Aorta (tissue), 5 donors: ENCODE measurements around the gene MAPT. TPM values are rescaled to one million over a fixed set of nuclear protein-coding genes. Genes with fewer than 3 reads are reported as not detected.

Experiments
- ATAC-seq: fragments of 200-7000 bp; cut with Tn5 transposase; one replicate; pipeline ENCODE4 v1.9.1; 2022; ENCODE audit warnings: moderate library complexity; ENCODE audit not compliant: low FRiP score
- DNase-seq, 2 donors: peaks; one replicate each; pipeline ENCODE4 v3.0.0-alpha.2; 2020
- H3K27ac ChIP-seq, 2 donors: one replicate each; pipeline ENCODE4 v1.5.1; 2013; ENCODE audit warnings: low read length in 2 of 2, mild to moderate bottlenecking in 2 of 2, moderate library complexity in 2 of 2, control low read depth in 1 of 2, inconsistent platforms in 1 of 2, low read depth in 1 of 2
- H3K27me3 ChIP-seq, 2 donors: one replicate each; pipeline ENCODE4 v1.6.1; 2013; ENCODE audit warnings: control low read depth in 1 of 2, low read length in 1 of 2, mild to moderate bottlenecking in 1 of 2, moderate library complexity in 1 of 2; ENCODE audit not compliant: insufficient read depth in 2 of 2, control insufficient read depth in 1 of 2
- H3K36me3 ChIP-seq, 2 donors: one replicate each; pipeline ENCODE4 v1.6.1; 2013; ENCODE audit warnings: control low read depth in 1 of 2, low read length in 1 of 2, mild to moderate bottlenecking in 1 of 2; ENCODE audit not compliant: insufficient read depth in 2 of 2, control insufficient read depth in 1 of 2
- H3K4me1 ChIP-seq, 2 donors: one replicate each; pipeline ENCODE4 v1.6.1; 2013; ENCODE audit warnings: low read length in 2 of 2, control low read depth in 1 of 2, mild to moderate bottlenecking in 1 of 2, moderate library complexity in 1 of 2; ENCODE audit not compliant: insufficient read depth in 2 of 2, control insufficient read depth in 1 of 2
- H3K4me3 ChIP-seq, 2 donors: one replicate each; pipeline ENCODE4 v1.5.1; 2013; ENCODE audit warnings: low read length in 2 of 2, control low read depth in 1 of 2, mild to moderate bottlenecking in 1 of 2
- H3K9me3 ChIP-seq: one replicate; pipeline ENCODE4 v1.6.1; 2013; ENCODE audit warnings: mild to moderate bottlenecking, low read length; ENCODE audit not compliant: control insufficient read depth
- WGBS, 2 donors: extraction: QIAGEN DNeasy Blood & Tissue Kit; methylation state at CpG; one replicate each; pipeline ENCODE4 v1.1.7; 2013; 5-methylcytosine and 5-hydroxymethylcytosine counted together
- intact Hi-C, 2 donors: fragments of 100-400 bp; cut with DNase I; formaldehyde crosslinking; loops; one replicate each; pipeline versions ENCODE4 v1.14.2 to v1.15.0; 2022
- polyA plus RNA-seq, 2 donors: library from polyadenylated mRNA; stranded (reverse); fragments of 200-250 nt; gene quantifications; one replicate each; pipeline ENCODE4 v1.2.3, GENCODE V29; 2013
- total RNA-seq, 2 donors: library from RNA; stranded (reverse); fragmentation: NEBNext Ultra II Directional; extraction: Animal tissue kit (Norgen Biotek cat#: 25700); gene quantifications; one replicate each; pipeline ENCODE4 v1.2.1, GENCODE V29; 2021
- donor health status: healthy with polysubstance abuse.
- donor health status: Bipolar disorder and iron deficiency.
- donor health status: DM: no; HTN: no; CAD: no.
- donor health status: DM: no; HTN: no; CAD: no.
- donor health status: DM: yes; HTN: yes; CAD: no.

The MAPT gene
- total and polyA plus RNA-seq, 4 donors: 0.13 to 3.9 (median 0.90) TPM

DNA sequence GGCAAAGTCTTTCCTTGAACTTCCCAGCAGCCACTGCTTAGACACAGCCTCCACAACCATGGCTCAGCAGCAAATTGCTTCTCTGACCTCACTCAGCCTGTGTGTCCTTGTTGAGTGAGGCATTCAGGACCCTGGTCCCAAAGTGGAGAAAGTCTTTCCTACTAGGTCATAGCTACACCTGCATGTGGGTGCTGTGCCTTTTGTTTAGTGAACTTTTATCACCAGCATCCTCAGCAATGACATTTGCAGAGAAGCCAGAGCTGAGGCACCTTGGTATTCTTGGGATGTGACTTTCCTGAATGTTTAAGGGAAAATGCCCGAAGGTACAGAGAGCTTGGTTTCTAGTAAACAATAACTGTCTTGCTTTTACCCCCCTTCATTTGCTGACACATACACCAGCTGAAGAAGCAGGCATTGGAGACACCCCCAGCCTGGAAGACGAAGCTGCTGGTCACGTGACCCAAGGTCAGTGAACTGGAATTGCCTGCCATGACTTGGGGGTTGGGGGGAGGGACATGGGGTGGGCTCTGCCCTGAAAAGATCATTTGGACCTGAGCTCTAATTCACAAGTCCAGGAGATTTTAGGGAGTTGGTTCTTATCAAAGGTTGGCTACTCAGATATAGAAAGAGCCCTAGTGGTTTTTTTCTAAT lies 83.7 kb downstream of the MAPT start:
- H3K27ac ChIP-seq: no peak overlapping the region
- no peaks in the 10 kb centered on the region for H3K36me3 ChIP-seq
- DNase-seq (peak in 1 of 2 donors; percentile 25), ATAC-seq (no peak)
- no peak overlapping the region for H3K4me3 ChIP-seq
- H3K4me1 ChIP-seq: no peaks in the 10 kb centered on the region
- no peaks in the 10 kb centered on the region for H3K9me3 ChIP-seq
- H3K27me3 ChIP-seq: no peaks in the 10 kb centered on the region
- 84 to 89% methylated on average over 3 of the region's 3 CpGs for WGBS, 2 donors
- intact Hi-C loops: no loop called here

DNA sequence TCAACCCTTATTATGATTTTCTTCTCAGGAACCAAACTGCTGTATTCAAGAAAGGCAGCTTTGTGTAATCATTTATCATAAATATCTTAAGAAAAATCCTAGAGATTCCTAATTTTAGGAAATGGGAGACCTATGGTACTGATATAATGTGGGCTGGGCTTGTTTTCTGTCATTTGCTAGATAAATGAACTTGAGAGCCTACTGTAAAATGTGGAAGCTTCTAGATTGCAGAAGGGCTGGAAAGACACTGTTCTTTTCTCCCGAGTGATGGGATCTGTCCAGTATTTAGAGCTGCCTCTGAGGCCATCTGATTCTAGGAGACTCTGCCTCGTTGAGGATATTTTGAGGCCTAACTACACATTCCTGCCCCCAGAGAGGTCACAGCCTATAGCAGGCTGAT lies 84.8 kb downstream of the MAPT start:
- H3K27me3 ChIP-seq: no peaks in the 10 kb centered on the region
- ATAC-seq: no peak
- no peaks in the 10 kb centered on the region for H3K36me3 ChIP-seq
- no peak overlapping the region for H3K4me3 ChIP-seq
- DNase-seq: no peak
- no peaks in the 10 kb centered on the region for H3K9me3 ChIP-seq
- H3K27ac ChIP-seq: no peak overlapping the region
- 71% methylated on average over 2 of the region's 2 CpGs for WGBS, 2 donors
- intact Hi-C loops: no loop called here
- no peaks in the 10 kb centered on the region for H3K4me1 ChIP-seq

- Histone ChIP-seq H3K9me3 (no peaks in the 10 kb centered on the region), H3K4me3 (no peak overlapping the region), H3K27me3 (no peaks in the 10 kb centered on the region), H3K36me3 (no peaks in the 10 kb centered on the region), H3K4me1 (no peaks in the 10 kb centered on the region), H3K27ac (no peak overlapping the region)
- intact Hi-C loops: no loop called here
- no peak for ATAC-seq
- peak in 1 of 2 donors; percentile 56 for DNase-seq
- WGBS, 2 donors: 85 to 87% methylated on average over 6 of the region's 6 CpGs
Measured at GRCh38 chr17:45980855-45981254, 86.5 kb downstream of the MAPT start.

DNA sequence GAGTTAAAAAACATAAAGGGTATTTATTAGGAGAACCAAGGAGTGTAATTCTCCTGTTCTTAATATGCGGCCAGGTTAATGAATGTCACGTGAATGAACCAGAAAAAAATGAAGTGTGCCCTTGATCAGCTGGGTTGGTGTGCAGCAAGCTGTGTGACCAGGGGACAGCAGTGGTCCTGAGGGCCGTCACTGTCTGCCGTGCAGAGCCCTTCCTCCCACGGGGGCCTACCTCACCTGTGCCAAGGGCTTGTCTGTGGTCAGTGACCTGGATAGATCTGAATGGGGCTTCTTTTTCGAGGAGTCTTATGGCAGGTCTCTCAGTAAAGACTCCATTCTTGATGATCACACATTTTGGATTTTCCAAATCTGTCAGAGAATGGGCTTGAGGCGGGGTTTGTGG lies 87.0 kb downstream of the MAPT start:
- ATAC-seq: no peak
- H3K27me3 ChIP-seq: no peaks in the 10 kb centered on the region
- H3K4me3 ChIP-seq: no peak overlapping the region
- intact Hi-C loops: no loop called here
- no peaks in the 10 kb centered on the region for H3K36me3 ChIP-seq
- H3K9me3 ChIP-seq: no peaks in the 10 kb centered on the region
- 91 to 93% methylated on average over 7 of the region's 7 CpGs for WGBS, 2 donors
- no peaks in the 10 kb centered on the region for H3K4me1 ChIP-seq
- H3K27ac ChIP-seq: no peak overlapping the region
- peak in 1 of 2 donors; percentile 16 for DNase-seq

DNA sequence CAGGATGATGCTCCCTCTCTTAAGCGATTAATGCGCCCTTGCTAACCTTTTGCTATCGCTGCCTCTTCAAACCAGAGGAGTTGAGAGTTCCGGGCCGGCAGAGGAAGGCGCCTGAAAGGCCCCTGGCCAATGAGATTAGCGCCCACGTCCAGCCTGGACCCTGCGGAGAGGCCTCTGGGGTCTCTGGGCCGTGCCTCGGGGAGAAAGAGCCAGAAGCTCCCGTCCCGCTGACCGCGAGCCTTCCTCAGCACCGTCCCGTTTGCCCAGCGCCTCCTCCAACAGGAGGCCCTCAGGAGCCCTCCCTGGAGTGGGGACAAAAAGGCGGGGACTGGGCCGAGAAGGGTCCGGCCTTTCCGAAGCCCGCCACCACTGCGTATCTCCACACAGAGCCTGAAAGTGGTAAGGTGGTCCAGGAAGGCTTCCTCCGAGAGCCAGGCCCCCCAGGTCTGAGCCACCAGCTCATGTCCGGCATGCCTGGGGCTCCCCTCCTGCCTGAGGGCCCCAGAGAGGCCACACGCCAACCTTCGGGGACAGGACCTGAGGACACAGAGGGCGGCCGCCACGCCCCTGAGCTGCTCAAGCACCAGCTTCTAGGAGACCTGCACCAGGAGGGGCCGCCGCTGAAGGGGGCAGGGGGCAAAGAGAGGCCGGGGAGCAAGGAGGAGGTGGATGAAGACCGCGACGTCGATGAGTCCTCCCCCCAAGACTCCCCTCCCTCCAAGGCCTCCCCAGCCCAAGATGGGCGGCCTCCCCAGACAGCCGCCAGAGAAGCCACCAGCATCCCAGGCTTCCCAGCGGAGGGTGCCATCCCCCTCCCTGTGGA lies 88.6 kb downstream of the MAPT start:
- no peak for ATAC-seq
- 92 to 93% methylated on average over 39 to 41 of the region's 41 CpGs for WGBS, 2 donors

DNA sequence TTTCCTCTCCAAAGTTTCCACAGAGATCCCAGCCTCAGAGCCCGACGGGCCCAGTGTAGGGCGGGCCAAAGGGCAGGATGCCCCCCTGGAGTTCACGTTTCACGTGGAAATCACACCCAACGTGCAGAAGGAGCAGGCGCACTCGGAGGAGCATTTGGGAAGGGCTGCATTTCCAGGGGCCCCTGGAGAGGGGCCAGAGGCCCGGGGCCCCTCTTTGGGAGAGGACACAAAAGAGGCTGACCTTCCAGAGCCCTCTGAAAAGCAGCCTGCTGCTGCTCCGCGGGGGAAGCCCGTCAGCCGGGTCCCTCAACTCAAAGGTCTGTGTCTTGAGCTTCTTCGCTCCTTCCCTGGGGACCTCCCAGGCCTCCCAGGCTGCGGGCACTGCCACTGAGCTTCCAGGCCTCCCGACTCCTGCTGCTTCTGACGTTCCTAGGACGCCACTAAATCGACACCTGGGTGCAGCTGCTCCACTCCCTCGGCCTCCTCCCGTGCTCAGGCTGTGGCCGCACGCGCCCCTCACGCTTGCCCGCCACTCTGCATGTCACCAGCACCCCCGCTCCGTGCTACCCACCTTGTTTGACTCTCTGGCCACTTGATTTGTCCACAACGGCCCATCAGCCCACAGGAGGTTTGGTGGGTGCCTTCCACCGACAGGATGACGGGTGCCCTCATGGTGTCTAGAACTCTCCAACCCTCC lies 89.4 kb downstream of the MAPT start:
- no peaks in the 10 kb centered on the region for H3K27me3 ChIP-seq
- ATAC-seq (no peak), DNase-seq (peak in 1 of 2 donors; percentile 72)
- no peaks in the 10 kb centered on the region for H3K36me3 ChIP-seq
- no peaks in the 10 kb centered on the region for H3K9me3 ChIP-seq
- intact Hi-C loops: no loop called here
- H3K4me1 ChIP-seq: no peaks in the 10 kb centered on the region
- WGBS, 2 donors: 78 to 80% methylated on average over 31 of the region's 31 CpGs
- no peak overlapping the region for H3K4me3 ChIP-seq
- no peak overlapping the region for H3K27ac ChIP-seq

More for the DNA sequence above, 88.6 kb downstream of the MAPT start:
- Histone ChIP-seq H3K27me3 (no peaks in the 10 kb centered on the region), H3K9me3 (no peaks in the 10 kb centered on the region), H3K4me3 (no peak overlapping the region), H3K36me3 (no peaks in the 10 kb centered on the region), H3K27ac (no peak overlapping the region), H3K4me1 (no peaks in the 10 kb centered on the region)
- intact Hi-C loops: no loop called here
- DNase-seq: peak in 1 of 2 donors; percentile 71

- H3K9me3 ChIP-seq: no peaks in the 10 kb centered on the region
- H3K27me3 ChIP-seq: no peaks in the 10 kb centered on the region
- H3K27ac ChIP-seq: no peak overlapping the region
- no peaks in the 10 kb centered on the region for H3K36me3 ChIP-seq
- intact Hi-C loops: no loop called here
- no peak for ATAC-seq
- H3K4me3 ChIP-seq: no peak overlapping the region
- 93% methylated on average over 5 of the region's 5 CpGs for whole genome bisulfite sequencing, 2 donors
- no peaks in the 10 kb centered on the region for H3K4me1 ChIP-seq
- peak in 1 of 2 donors; percentile 59 for DNase-seq
Measured at GRCh38 chr17:45984368-45984767, 90.0 kb downstream of the MAPT start.

- no peaks in the 10 kb centered on the region for H3K4me1 ChIP-seq
- H3K27ac ChIP-seq: no peak overlapping the region
- H3K9me3 ChIP-seq: no peaks in the 10 kb centered on the region
- no peaks in the 10 kb centered on the region for H3K36me3 ChIP-seq
- peak in 1 of 2 donors; percentile 14 for DNase-seq
- no peak for ATAC-seq
- intact Hi-C loops: no loop called here
- H3K4me3 ChIP-seq: no peak overlapping the region
- WGBS, 2 donors: 87 to 89% methylated on average over 4 of the region's 4 CpGs
- no peaks in the 10 kb centered on the region for H3K27me3 ChIP-seq
Measured at GRCh38 chr17:45985447-45985846, 91.1 kb downstream of the MAPT start.
